ENCODE results near the gene RNF144A. TPM values are rescaled to one million over a fixed set of nuclear protein-coding genes. Genes with fewer than 3 reads are reported as not detected.

Gene RNF144A
- total and polyA plus RNA-seq, 5 donors: 4.7 to 14.3 (median 10.3) TPM

- H3K4me3 ChIP-seq (ENCODE audit: low read length): no peak overlapping the region
- peak; percentile 16 to 43 for ATAC-seq
- intact Hi-C loops (cut with DNase I): no loop called here
These were observed 136.5 kb downstream of the RNF144A start for GRCh38 chr2:7053650-7054265.

GRCh38 chr2:7057865-7058400 lies 140.7 kb downstream of the RNF144A start:
- ATAC-seq (no peak), DNase-seq (peak in 1 of 3 donors; percentile 25)
- Histone ChIP-seq H3K4me3 (ENCODE audit: low read length) (no peak overlapping the region), H3K27me3 (ENCODE audit: control insufficient read depth, insufficient read depth) (no peaks in the 10 kb centered on the region), H3K27ac (ENCODE audit: low read length) (no peak overlapping the region), H3K4me1 (ENCODE audit: control insufficient read depth, insufficient read depth, low read length) (no peaks in the 10 kb centered on the region), H3K9me3 (ENCODE audit: control insufficient read depth, low read length) (no peaks in the 10 kb centered on the region)
- intact Hi-C loops (cut with DNase I): no loop called here
- 65% methylated on average over 4 of the region's 4 CpGs for WGBS

More at GRCh38 chr2:7053650-7054265, 136.5 kb downstream of the RNF144A start:
- Histone ChIP-seq H3K4me1 (ENCODE audit: control insufficient read depth, insufficient read depth, low read length) (no peaks in the 10 kb centered on the region), H3K27me3 (ENCODE audit: control insufficient read depth, insufficient read depth) (no peaks in the 10 kb centered on the region), H3K27ac (ENCODE audit: low read length) (no peak overlapping the region), H3K9me3 (ENCODE audit: control insufficient read depth, low read length) (no peaks in the 10 kb centered on the region)
- no peak for DNase-seq
- WGBS: 69% methylated on average over 6 of the region's 6 CpGs

GRCh38 chr2:7060156-7060555 lies 142.9 kb downstream of the RNF144A start:
- H3K4me3 ChIP-seq (ENCODE audit: low read length): no peak overlapping the region
- ATAC-seq (no peak), DNase-seq (no peak)
- WGBS: 64% methylated on average over 2 of the region's 2 CpGs
- H3K9me3 ChIP-seq (ENCODE audit: control insufficient read depth, low read length): no peaks in the 10 kb centered on the region
- no peaks in the 10 kb centered on the region for H3K4me1 ChIP-seq (ENCODE audit: control insufficient read depth, insufficient read depth, low read length)
- no peak overlapping the region for H3K27ac ChIP-seq (ENCODE audit: low read length)
- no peaks in the 10 kb centered on the region for H3K27me3 ChIP-seq (ENCODE audit: control insufficient read depth, insufficient read depth)
- intact Hi-C loops (cut with DNase I): no loop called here

GRCh38 chr2:7060631-7061449 lies 143.6 kb downstream of the RNF144A start:
- no peak overlapping the region for H3K27ac ChIP-seq (ENCODE audit: low read length)
- H3K4me1 ChIP-seq (ENCODE audit: control insufficient read depth, insufficient read depth, low read length): no peaks in the 10 kb centered on the region
- intact Hi-C loops (cut with DNase I): no loop called here
- no peaks in the 10 kb centered on the region for H3K9me3 ChIP-seq (ENCODE audit: control insufficient read depth, low read length)
- ATAC-seq (no peak), DNase-seq (no peak)
- WGBS: 77% methylated on average over 8 of the region's 8 CpGs
- H3K4me3 ChIP-seq (ENCODE audit: low read length): no peak overlapping the region
- no peaks in the 10 kb centered on the region for H3K27me3 ChIP-seq (ENCODE audit: control insufficient read depth, insufficient read depth)

GRCh38 chr2:7061450-7061789 lies 144.2 kb downstream of the RNF144A start:
- WGBS: 70% methylated on average over 3 of the region's 3 CpGs
- ATAC-seq: no peak
- Histone ChIP-seq H3K27ac (ENCODE audit: low read length) (no peak overlapping the region), H3K4me3 (ENCODE audit: low read length) (no peak overlapping the region), H3K27me3 (ENCODE audit: control insufficient read depth, insufficient read depth) (no peaks in the 10 kb centered on the region), H3K4me1 (ENCODE audit: control insufficient read depth, insufficient read depth, low read length) (no peaks in the 10 kb centered on the region), H3K9me3 (ENCODE audit: control insufficient read depth, low read length) (no peaks in the 10 kb centered on the region)
- intact Hi-C loops (cut with DNase I): no loop called here
- no peak for DNase-seq

GRCh38 chr2:7061921-7062320 lies 144.7 kb downstream of the RNF144A start:
- ATAC-seq: no peak
- intact Hi-C loops (cut with DNase I): no loop called here

GRCh38 chr2:7063789-7064188 lies 146.6 kb downstream of the RNF144A start:
- Histone ChIP-seq H3K4me3 (ENCODE audit: low read length) (no peak overlapping the region), H3K27ac (ENCODE audit: low read length) (no peak overlapping the region), H3K4me1 (ENCODE audit: control insufficient read depth, insufficient read depth, low read length) (no peaks in the 10 kb centered on the region), H3K9me3 (ENCODE audit: control insufficient read depth, low read length) (no peaks in the 10 kb centered on the region), H3K27me3 (ENCODE audit: control insufficient read depth, insufficient read depth) (no peaks in the 10 kb centered on the region)
- no peak for ATAC-seq
- no peak for DNase-seq
- WGBS: 66% methylated on average over 3 of the region's 3 CpGs
- intact Hi-C loops (cut with DNase I): no loop called here

More at GRCh38 chr2:7061921-7062320, 144.7 kb downstream of the RNF144A start:
- DNase-seq: no peak
- no peaks in the 10 kb centered on the region for H3K9me3 ChIP-seq (ENCODE audit: control insufficient read depth, low read length)
- H3K4me3 ChIP-seq (ENCODE audit: low read length): no peak overlapping the region
- H3K4me1 ChIP-seq (ENCODE audit: control insufficient read depth, insufficient read depth, low read length): no peaks in the 10 kb centered on the region
- H3K27me3 ChIP-seq (ENCODE audit: control insufficient read depth, insufficient read depth): no peaks in the 10 kb centered on the region
- WGBS: 86% methylated on average over 3 of the region's 3 CpGs
- H3K27ac ChIP-seq (ENCODE audit: low read length): no peak overlapping the region

- Histone ChIP-seq H3K27me3 (ENCODE audit: control insufficient read depth, insufficient read depth) (no peaks in the 10 kb centered on the region), H3K27ac (ENCODE audit: low read length) (no peak overlapping the region), H3K9me3 (ENCODE audit: control insufficient read depth, low read length) (no peaks in the 10 kb centered on the region), H3K4me1 (ENCODE audit: control insufficient read depth, insufficient read depth, low read length) (no peaks in the 10 kb centered on the region), H3K4me3 (ENCODE audit: low read length) (no peak overlapping the region)
- intact Hi-C loops (cut with DNase I): no loop called here
- ATAC-seq (no peak), DNase-seq (no peak)
- 93% methylated on average over 5 of the region's 5 CpGs for WGBS
These were observed 151.2 kb downstream of the RNF144A start for GRCh38 chr2:7068457-7068856.

- intact Hi-C loops (cut with DNase I): no loop called here
- no peaks in the 10 kb centered on the region for H3K27me3 ChIP-seq (ENCODE audit: control insufficient read depth, insufficient read depth)
- 89% methylated on average over 5 of the region's 5 CpGs for WGBS
These were observed 153.3 kb downstream of the RNF144A start for GRCh38 chr2:7070483-7070882.

GRCh38 chr2:7071154-7071553 lies 153.9 kb downstream of the RNF144A start:
- intact Hi-C loops (cut with DNase I): no loop called here
- no peak for DNase-seq
- H3K9me3 ChIP-seq (ENCODE audit: control insufficient read depth, low read length): no peaks in the 10 kb centered on the region
- no peaks in the 10 kb centered on the region for H3K27me3 ChIP-seq (ENCODE audit: control insufficient read depth, insufficient read depth)
- no peak for ATAC-seq
- H3K4me3 ChIP-seq (ENCODE audit: low read length): no peak overlapping the region
- WGBS: 87% methylated on average over 6 of the region's 6 CpGs
- H3K4me1 ChIP-seq (ENCODE audit: control insufficient read depth, insufficient read depth, low read length): no peaks in the 10 kb centered on the region
- H3K27ac ChIP-seq (ENCODE audit: low read length): no peak overlapping the region

More at GRCh38 chr2:7070483-7070882, 153.3 kb downstream of the RNF144A start:
- Histone ChIP-seq H3K9me3 (ENCODE audit: control insufficient read depth, low read length) (no peaks in the 10 kb centered on the region), H3K4me1 (ENCODE audit: control insufficient read depth, insufficient read depth, low read length) (no peaks in the 10 kb centered on the region), H3K4me3 (ENCODE audit: low read length) (no peak overlapping the region), H3K27ac (ENCODE audit: low read length) (no peak overlapping the region)
- DNase-seq (no peak), ATAC-seq (no peak)

- WGBS: 79% methylated on average over 3 of the region's 3 CpGs
- Histone ChIP-seq H3K4me3 (ENCODE audit: low read length) (no peak overlapping the region), H3K27ac (ENCODE audit: low read length) (no peak overlapping the region), H3K4me1 (ENCODE audit: control insufficient read depth, insufficient read depth, low read length) (no peaks in the 10 kb centered on the region), H3K9me3 (ENCODE audit: control insufficient read depth, low read length) (no peaks in the 10 kb centered on the region), H3K27me3 (ENCODE audit: control insufficient read depth, insufficient read depth) (no peaks in the 10 kb centered on the region)
- ATAC-seq (peak; percentile 22 to 39), DNase-seq (no peak)
- intact Hi-C loops (cut with DNase I): no loop called here
These were observed 154.8 kb downstream of the RNF144A start for GRCh38 chr2:7071916-7072556.
